ENCODE measurements around the gene FCSK. TPM values are rescaled to one million over a fixed set of nuclear protein-coding genes. Genes with fewer than 3 reads are reported as not detected.

The FCSK gene
- total and polyA plus RNA-seq, 9 donors, result 5.2 to 10.2 (median 7.7) TPM

DNA sequence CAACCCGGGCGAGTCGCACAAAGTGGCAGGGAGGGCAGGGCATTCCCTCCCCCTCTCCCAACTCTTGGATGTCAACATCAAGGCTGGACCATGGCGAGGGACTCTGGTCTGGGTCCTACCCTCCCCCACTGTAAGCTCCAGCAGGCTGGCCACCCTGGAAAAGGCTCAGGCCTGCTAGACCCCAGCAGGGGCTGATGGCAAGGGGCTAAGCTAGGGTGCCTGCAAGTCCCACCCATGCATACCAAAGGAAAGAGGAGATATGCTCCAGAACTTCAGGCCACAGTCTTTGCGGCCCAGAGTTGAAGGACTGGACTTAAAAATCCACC is 35.4 kb upstream of the FCSK start:
- Histone ChIP-seq H3K4me3 (ENCODE audit: low read length) (no peak overlapping the region), H3K36me3 (ENCODE audit: control insufficient read depth, insufficient read depth, low read length) (peaks cover 16% of the 10 kb centered on the region), H3K27me3 (ENCODE audit: control insufficient read depth, insufficient read depth, low read length) (no peaks in the 10 kb centered on the region), H3K4me1 (ENCODE audit: control insufficient read depth, insufficient read depth, low read length) (peaks cover 36% of the 10 kb centered on the region), H3K27ac (ENCODE audit: low read length) (peak overlapping the region; percentile 13), H3K9me3 (replicated peaks; ENCODE audit: control insufficient read depth, low read depth, low read length) (no peaks in the 10 kb centered on the region)
- 80% methylated on average over 1 of the region's 5 CpGs for WGBS (ENCODE audit: insufficient coverage)
- no peak for DNase-seq

DNA sequence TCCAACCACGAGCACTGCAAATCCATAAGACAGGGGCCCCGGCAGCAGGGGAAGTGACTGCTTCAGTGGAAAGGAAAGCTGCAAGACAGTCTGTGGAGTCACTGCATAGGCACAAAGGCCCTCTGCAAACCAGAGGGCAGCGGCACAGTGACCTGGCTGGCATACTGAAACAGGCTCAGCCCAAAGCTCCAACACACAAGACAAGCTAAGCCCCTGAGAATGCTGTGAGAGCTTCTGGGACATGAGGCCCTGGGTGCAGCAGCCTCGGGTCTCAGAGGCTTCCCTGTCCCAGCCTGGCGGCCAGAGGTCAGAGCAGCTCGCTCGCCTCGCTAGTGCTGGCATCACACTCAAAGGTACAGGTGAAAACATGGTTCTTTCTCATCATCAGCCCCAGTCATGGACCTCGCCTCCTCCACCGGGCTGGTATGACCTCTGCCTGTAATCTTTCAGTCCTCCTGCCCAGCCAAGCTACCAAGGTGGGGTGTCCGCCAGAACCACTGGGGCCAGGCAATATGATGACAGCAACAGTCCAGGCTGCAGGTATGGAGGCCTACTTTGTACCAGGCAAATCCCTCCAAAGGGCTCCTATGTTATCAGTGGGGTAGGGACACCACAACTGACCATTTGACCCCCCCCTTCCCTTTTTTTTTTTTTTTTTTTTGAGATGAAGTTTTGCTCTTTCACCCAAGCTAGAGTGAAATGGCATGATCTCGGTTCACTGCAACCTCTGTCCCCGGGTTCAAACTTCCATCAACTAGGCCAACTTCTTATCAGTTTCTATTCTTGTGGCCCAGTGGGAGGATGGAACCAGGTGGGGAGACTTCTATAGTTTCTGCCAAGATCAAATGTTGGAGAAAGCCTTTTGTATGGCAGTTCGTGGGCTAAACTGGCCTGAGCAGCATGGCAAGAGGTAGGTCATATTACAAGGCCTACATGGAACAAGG is 34.7 kb upstream of the FCSK start:
- WGBS (ENCODE audit: insufficient coverage), result 80% methylated on average over 9 of the region's 14 CpGs
- Histone ChIP-seq H3K4me1 (ENCODE audit: control insufficient read depth, insufficient read depth, low read length) (peaks cover 32% of the 10 kb centered on the region), H3K4me3 (ENCODE audit: low read length) (no peak overlapping the region), H3K27ac (ENCODE audit: low read length) (peak overlapping the region; percentile 20), H3K9me3 (replicated peaks; ENCODE audit: control insufficient read depth, low read depth, low read length) (no peaks in the 10 kb centered on the region), H3K27me3 (ENCODE audit: control insufficient read depth, insufficient read depth, low read length) (no peaks in the 10 kb centered on the region), H3K36me3 (ENCODE audit: control insufficient read depth, insufficient read depth, low read length) (peaks cover 17% of the 10 kb centered on the region)
- no peak for DNase-seq

DNA sequence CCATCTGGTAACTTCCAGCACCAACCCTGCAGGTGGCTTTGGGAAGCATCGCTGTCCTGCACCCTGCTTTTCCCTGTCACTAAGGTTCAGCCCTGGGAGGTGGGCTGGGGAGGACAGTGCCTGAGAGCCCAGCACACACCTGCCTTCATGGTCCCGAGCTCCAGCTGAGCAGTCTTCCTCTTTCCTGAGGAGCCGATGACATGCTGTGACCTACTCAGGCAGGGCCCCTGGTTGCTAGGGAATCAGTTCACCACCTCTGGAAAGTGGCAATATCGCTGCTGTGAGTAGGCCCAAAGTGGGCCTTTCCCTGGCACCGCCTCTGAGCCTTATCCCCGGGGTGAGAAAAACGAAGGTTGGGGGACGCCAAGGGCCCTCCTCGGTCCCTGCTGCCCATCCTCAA is 33.4 kb upstream of the FCSK start:
- peaks cover 32% of the 10 kb centered on the region for H3K4me1 ChIP-seq (ENCODE audit: control insufficient read depth, insufficient read depth, low read length)
- H3K4me3 ChIP-seq (ENCODE audit: low read length), result no peak overlapping the region
- 77% methylated on average over 9 of the region's 9 CpGs for WGBS (ENCODE audit: insufficient coverage)
- no peaks in the 10 kb centered on the region for H3K27me3 ChIP-seq (ENCODE audit: control insufficient read depth, insufficient read depth, low read length)
- no peak for DNase-seq
- no peak overlapping the region for H3K27ac ChIP-seq (ENCODE audit: low read length)
- H3K9me3 ChIP-seq (replicated peaks; ENCODE audit: control insufficient read depth, low read depth, low read length), result no peaks in the 10 kb centered on the region
- peaks cover 19% of the 10 kb centered on the region for H3K36me3 ChIP-seq (ENCODE audit: control insufficient read depth, insufficient read depth, low read length)

DNA sequence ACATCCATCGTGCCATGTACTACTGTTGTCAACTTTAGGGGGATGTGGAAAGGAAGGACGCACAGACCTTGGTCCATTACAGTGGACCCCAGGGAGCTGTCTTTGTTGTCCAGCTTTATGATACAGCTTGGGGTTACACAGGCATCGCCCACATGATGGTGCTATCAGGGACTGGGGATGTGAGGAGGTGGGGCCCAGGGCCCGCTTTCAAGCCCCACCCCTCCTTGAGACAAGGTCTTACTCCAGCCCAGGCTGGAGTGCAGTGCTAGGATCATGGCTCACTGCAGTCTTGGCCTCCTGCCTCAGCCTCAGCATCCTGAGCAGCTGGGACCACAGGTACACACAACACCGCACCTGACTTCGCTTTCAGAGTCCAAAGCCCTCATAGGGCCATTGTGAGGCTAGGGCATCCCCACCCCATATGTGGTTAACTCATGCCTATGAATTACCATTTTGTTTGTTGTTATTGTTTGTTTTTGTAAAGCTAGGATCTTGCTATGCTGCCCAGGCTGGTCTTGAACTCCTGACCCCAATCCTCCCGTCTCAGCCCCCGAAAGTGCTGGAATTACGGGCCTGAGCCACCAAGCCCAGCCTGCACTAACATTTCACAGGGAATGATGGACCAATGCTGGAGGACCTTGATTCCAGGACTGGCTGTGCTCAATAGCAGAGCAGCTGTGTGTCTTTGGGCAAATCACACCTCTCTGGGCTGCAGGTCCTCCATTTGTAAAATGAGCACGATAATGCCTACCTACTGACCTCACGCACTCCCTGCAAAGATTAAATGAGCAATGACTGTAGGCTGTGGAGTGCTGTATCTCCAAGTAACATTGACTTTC is 32.7 kb upstream of the FCSK start:
- WGBS (ENCODE audit: insufficient coverage), result 100% methylated on average over 4 of the region's 11 CpGs
- H3K9me3 ChIP-seq (replicated peaks; ENCODE audit: control insufficient read depth, low read depth, low read length), result no peaks in the 10 kb centered on the region
- H3K4me3 ChIP-seq (ENCODE audit: low read length), result no peak overlapping the region
- H3K27me3 ChIP-seq (ENCODE audit: control insufficient read depth, insufficient read depth, low read length), result no peaks in the 10 kb centered on the region
- peaks cover 32% of the 10 kb centered on the region for H3K4me1 ChIP-seq (ENCODE audit: control insufficient read depth, insufficient read depth, low read length)
- peaks cover 19% of the 10 kb centered on the region for H3K36me3 ChIP-seq (ENCODE audit: control insufficient read depth, insufficient read depth, low read length)
- DNase-seq, result no peak
- no peak overlapping the region for H3K27ac ChIP-seq (ENCODE audit: low read length)

DNA sequence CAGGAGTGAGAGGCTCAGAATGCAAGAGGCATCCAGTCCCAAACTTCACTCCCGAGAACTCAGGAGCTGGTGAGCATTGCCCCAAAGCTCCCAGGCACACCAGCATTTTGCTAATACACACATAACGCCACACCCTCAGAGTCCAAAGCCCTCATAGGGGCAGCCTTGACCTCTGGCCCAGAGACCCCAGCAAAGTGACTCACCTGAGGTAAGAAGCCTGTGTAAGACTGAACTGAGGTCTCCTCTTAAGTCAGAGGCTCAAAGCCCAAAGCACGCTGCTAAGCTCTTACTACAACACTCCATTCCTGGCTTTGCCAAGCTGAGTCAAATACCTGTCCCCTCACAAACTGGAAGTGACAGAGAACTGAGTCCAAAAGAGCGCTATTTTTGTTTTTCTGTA is 31.9 kb upstream of the FCSK start:
- WGBS (ENCODE audit: insufficient coverage), result 80% methylated on average over 2 of the region's 4 CpGs
- Histone ChIP-seq H3K4me1 (ENCODE audit: control insufficient read depth, insufficient read depth, low read length) (peaks cover 32% of the 10 kb centered on the region), H3K27ac (ENCODE audit: low read length) (no peak overlapping the region), H3K27me3 (ENCODE audit: control insufficient read depth, insufficient read depth, low read length) (no peaks in the 10 kb centered on the region), H3K36me3 (ENCODE audit: control insufficient read depth, insufficient read depth, low read length) (peaks cover 19% of the 10 kb centered on the region), H3K9me3 (replicated peaks; ENCODE audit: control insufficient read depth, low read depth, low read length) (no peaks in the 10 kb centered on the region), H3K4me3 (ENCODE audit: low read length) (no peak overlapping the region)
- DNase-seq, result no peak

DNA sequence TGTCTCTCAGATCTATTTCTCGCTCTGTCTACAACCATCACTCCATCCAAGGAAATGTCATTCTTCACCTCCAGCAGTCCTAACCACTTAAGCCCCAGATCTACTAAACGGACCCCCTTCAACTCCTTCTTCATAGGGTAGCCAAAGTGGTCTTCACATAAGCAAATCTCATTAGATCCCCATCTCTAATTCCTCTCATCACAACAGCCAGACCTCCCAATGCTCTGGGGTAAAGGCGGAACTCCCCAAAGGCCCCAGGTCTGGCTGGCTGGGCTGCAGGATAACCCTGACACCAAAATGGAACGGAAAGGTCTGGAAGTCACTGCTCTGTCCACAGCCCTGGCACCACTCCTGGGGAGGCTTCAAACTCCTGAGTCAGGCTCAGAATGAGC is 26.6 kb upstream of the FCSK start:
- no peaks in the 10 kb centered on the region for H3K9me3 ChIP-seq (replicated peaks; ENCODE audit: control insufficient read depth, low read depth, low read length)
- H3K27ac ChIP-seq (ENCODE audit: low read length), result peak overlapping the region; percentile 98
- no peaks in the 10 kb centered on the region for H3K27me3 ChIP-seq (ENCODE audit: control insufficient read depth, insufficient read depth, low read length)
- DNase-seq, result no peak
- peaks cover 3% of the 10 kb centered on the region for H3K36me3 ChIP-seq (ENCODE audit: control insufficient read depth, insufficient read depth, low read length)
- 46% methylated on average over 4 of the region's 4 CpGs for WGBS (ENCODE audit: insufficient coverage)
- peaks cover 48% of the 10 kb centered on the region for H3K4me1 ChIP-seq (ENCODE audit: control insufficient read depth, insufficient read depth, low read length)
- no peak overlapping the region for H3K4me3 ChIP-seq (ENCODE audit: low read length)

DNA sequence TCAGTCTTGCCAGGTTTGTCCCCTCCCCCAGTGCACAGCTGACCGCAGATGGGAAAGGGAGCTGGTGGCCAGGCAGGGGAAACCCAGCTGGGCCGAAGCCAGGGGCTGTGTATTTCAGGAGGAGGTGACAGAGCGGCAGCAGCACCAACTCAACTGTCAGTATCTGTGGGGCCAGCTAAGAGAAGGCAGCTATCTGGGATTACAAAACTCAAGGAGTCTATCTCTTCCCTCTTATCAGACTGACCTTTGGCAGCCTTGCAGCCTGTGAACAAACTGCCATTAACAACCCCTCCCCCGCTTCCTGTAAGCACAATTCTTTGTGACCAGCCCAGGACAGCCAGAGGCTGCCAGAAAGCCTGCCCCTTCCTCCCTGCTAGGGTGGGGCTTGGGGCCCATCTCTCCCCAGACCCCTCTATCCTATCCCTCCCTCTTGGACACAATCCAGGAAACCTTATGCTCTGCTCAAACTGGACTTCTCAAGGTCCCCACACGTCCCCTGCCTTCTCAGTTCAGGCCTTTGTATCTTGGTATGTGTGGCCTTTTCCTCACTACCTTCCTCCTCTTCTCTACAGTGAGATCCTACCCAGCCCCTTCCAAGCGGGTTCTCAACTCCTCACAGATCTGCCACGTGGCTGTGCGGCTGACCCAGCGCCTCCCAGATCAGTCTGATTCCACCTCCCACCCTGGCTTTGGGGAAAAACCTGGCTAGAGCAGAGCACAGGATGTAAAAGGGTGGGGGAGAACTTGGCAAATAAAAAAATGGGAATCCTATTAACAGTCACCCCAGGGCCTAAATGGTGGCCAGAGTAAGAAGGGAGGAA is 26.0 kb upstream of the FCSK start:
- Histone ChIP-seq H3K9me3 (replicated peaks; ENCODE audit: control insufficient read depth, low read depth, low read length) (no peaks in the 10 kb centered on the region), H3K36me3 (ENCODE audit: control insufficient read depth, insufficient read depth, low read length) (peaks cover 3% of the 10 kb centered on the region), H3K4me3 (ENCODE audit: low read length) (peak overlapping the region; percentile 2), H3K27me3 (ENCODE audit: control insufficient read depth, insufficient read depth, low read length) (no peaks in the 10 kb centered on the region), H3K27ac (ENCODE audit: low read length) (peak overlapping the region; percentile 98), H3K4me1 (ENCODE audit: control insufficient read depth, insufficient read depth, low read length) (peaks cover 54% of the 10 kb centered on the region)
- 5% methylated on average over 7 of the region's 9 CpGs for WGBS (ENCODE audit: insufficient coverage)
- peak; percentile 96 for DNase-seq

DNA sequence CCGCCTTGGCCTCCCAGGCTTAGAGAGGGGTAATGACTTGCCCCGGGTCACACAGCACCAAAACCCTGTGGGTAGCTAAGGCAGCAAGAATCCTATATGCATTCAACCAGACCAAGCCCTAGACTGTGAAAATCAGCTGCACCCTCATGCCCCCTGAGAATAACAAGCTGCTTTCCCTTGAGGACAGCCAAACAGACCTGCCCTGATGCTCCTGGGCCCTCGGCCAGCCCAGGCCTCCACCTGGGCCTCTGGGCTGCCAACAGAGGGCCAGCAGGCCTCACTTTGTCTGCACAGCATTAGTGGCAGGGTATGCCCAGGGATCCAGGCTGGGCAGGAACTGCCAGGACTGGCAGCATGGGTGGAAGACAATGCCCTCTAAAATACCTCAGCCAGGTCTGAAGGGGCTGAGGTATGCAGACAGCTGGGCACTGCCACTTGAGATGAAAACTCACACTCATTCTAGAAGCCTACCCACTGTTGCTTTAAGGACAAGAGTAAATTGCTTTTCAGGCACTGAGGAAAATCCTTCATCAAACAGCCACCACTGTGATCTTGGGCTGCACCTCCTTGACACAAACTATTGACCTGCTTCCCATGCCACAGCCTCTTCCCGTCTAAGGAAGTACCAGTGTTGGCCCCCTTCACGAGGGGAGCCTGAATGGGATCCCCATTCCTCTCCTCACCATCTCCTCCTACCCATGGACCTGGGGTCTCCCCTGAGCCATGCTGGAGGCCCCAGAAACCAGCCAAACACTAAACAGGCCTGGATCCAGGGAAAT is 24.3 kb upstream of the FCSK start:
- H3K27me3 ChIP-seq (ENCODE audit: control insufficient read depth, insufficient read depth, low read length), result no peaks in the 10 kb centered on the region
- peaks cover 70% of the 10 kb centered on the region for H3K4me1 ChIP-seq (ENCODE audit: control insufficient read depth, insufficient read depth, low read length)
- no peaks in the 10 kb centered on the region for H3K9me3 ChIP-seq (replicated peaks; ENCODE audit: control insufficient read depth, low read depth, low read length)
- no peak overlapping the region for H3K4me3 ChIP-seq (ENCODE audit: low read length)
- peak overlapping the region; percentile 87 for H3K27ac ChIP-seq (ENCODE audit: low read length)
- DNase-seq, result no peak
- WGBS (ENCODE audit: insufficient coverage), result 56% methylated on average over 5 of the region's 5 CpGs
- peaks cover 9% of the 10 kb centered on the region for H3K36me3 ChIP-seq (ENCODE audit: control insufficient read depth, insufficient read depth, low read length)

DNA sequence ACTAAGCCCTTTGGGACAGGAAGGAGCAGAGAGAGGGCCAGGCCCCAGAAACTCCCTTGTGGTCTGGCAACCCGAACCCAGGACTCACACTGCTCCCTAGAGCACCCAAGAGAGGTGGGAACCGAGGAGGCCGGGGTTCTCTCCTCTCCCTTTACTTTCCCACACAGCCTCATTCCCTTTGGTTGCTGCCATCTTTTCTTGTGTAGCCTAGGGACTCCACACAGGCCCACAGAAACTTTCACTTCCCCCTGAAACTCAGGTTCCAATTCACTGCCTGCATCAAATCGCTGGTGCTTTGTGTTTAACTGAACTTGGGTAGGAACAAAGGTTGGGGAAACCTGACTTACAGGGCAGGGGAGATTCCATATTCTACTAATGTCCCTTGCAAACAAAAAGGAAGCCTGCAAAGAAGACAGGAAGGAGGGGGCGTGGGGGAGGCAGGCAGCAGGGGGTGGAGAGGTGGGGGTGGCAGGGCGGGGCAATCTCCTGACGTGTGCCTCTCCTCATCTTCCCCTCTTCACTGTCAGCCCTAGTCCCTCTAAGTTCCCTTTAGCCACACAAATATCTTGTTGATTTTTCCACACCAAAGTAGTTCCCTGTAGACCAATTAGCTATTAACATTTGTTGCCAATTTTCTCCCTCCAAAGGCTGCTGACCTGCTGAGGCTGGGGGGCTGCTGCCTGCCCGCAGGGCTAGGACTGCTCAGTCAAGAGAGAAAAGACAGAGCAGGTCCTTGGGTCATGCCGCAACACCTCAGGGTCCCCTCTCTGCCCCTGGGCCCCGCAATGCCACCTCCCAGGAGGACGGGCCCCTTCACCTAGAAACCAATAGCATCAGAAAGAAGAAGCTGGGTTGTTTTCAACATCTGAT is 23.5 kb upstream of the FCSK start:
- DNase-seq, result peak; percentile 48
- 23% methylated on average over 4 of the region's 11 CpGs for WGBS (ENCODE audit: insufficient coverage)
- H3K27ac ChIP-seq (ENCODE audit: low read length), result peak overlapping the region; percentile 87
- H3K4me1 ChIP-seq (ENCODE audit: control insufficient read depth, insufficient read depth, low read length), result peaks cover 72% of the 10 kb centered on the region
- peaks cover 10% of the 10 kb centered on the region for H3K36me3 ChIP-seq (ENCODE audit: control insufficient read depth, insufficient read depth, low read length)
- no peak overlapping the region for H3K4me3 ChIP-seq (ENCODE audit: low read length)
- H3K27me3 ChIP-seq (ENCODE audit: control insufficient read depth, insufficient read depth, low read length), result no peaks in the 10 kb centered on the region
- no peaks in the 10 kb centered on the region for H3K9me3 ChIP-seq (replicated peaks; ENCODE audit: control insufficient read depth, low read depth, low read length)

All from muscle of leg (tissue), 11 donors.